GM06990 (cell line): Measurements from ENCODE around the gene CORO2B.

Source experiments
- DNase-seq: peaks from one replicate; pipeline ENCODE4 v3.0.0-alpha.2; 2011; ENCODE audit not compliant: insufficient read length; ENCODE audit errors: extremely low read depth
- H3K27me3 ChIP-seq: replicated peaks from 2 replicates; pipeline ENCODE4 v1.6.0; 2011; ENCODE audit warnings: low read length; ENCODE audit not compliant: control insufficient read depth, insufficient read depth
- H3K36me3 ChIP-seq: 2 replicates; pipeline ENCODE4 v1.5.1; 2011; ENCODE audit warnings: low read length; ENCODE audit not compliant: control insufficient read depth, insufficient read depth
- H3K4me3 ChIP-seq: replicated peaks from 2 replicates; pipeline ENCODE4 v1.5.1; 2011; ENCODE audit warnings: low read depth, mild to moderate bottlenecking, control low read depth, low read length
- CTCF ChIP-seq: IDR thresholded peaks from 2 replicates; pipeline ENCODE4 v1.5.1; 2011; ENCODE audit warnings: low read length, control low read depth, mild to moderate bottlenecking, inconsistent platforms; ENCODE audit not compliant: insufficient read depth, poor library complexity, severe bottlenecking

Gene CORO2B

DNA sequence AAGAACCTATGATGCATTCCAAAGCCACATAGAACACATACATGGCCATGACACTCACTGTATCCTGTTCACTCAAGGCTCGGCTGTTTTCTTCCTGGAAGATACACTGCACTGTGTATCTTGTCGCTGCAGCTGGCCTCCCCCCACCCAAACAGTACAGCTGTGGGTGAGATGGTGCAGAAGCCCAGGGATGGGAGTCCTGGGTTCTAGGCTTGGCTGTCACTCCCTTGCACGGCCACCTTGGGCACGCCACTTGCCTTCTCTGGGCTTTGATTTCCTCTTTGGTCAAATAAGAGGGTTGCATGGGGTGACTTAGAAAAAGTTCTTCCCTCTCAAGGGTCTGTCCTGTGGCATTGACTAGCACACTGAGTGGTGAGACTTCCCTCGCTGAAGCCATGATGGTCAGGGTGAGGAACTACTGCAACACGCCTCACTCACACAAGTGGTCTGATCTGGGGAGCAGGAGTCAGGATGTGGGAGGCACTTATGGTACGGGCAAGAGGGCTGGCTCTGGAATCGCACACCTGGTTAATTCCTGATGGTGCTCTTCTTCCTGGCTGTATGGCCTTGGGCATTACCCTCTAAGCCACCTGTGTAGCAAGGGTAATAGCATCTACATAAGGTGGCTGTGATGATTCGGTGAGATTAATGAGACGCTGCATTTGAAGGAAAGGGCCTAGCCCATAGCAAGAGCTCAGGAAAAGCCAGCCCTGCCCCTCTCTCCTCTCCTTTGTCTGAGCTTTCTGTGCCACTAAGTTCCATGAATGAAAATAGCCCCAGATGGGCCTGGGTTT lies 197.9 kb downstream of the CORO2B start:
- DNase-seq: no peak
- peaks cover 10% of the 10 kb centered on the region for H3K36me3 ChIP-seq
- no peak overlapping the region for H3K4me3 ChIP-seq
- H3K27me3 ChIP-seq: no peaks in the 10 kb centered on the region
- TF ChIP-seq CTCF: no peak
